Islet precursor cell (in vitro differentiated cells): Measurements from ENCODE around the gene ANKDD1A.

ENCODE experiments used
- DNase-seq: peaks from one replicate; pipeline ENCODE4 v3.0.0-alpha.2; 2018

The ANKDD1A gene

GRCh38 chr15:64926661-64927060 lies 15.0 kb downstream of the ANKDD1A start:
- DNase-seq: no peak

GRCh38 chr15:64928626-64929220 lies 17.0 kb downstream of the ANKDD1A start:
- no peak for DNase-seq

- no peak for DNase-seq
Observed at GRCh38 chr15:64930019-64930652, 18.4 kb downstream of the ANKDD1A start.

GRCh38 chr15:64930778-64931371 lies 19.2 kb downstream of the ANKDD1A start:
- peak; percentile 80 for DNase-seq

GRCh38 chr15:64931381-64931780 lies 19.7 kb downstream of the ANKDD1A start:
- peak; percentile 40 for DNase-seq

GRCh38 chr15:64934023-64934422 lies 22.3 kb downstream of the ANKDD1A start:
- no peak for DNase-seq

- DNase-seq: peak; percentile 23
Observed at GRCh38 chr15:64938192-64938591, 26.5 kb downstream of the ANKDD1A start.

- peak; percentile 33 for DNase-seq
Observed at GRCh38 chr15:64942356-64942755, 30.7 kb downstream of the ANKDD1A start.

GRCh38 chr15:64943512-64944225 lies 32.0 kb downstream of the ANKDD1A start:
- peak; percentile 35 for DNase-seq

- DNase-seq: peak; percentile 37
Observed at GRCh38 chr15:64944961-64945360, 33.3 kb downstream of the ANKDD1A start.

GRCh38 chr15:64947211-64947610 lies 35.5 kb downstream of the ANKDD1A start:
- peak; percentile 43 for DNase-seq

GRCh38 chr15:64948916-64949315 lies 37.2 kb downstream of the ANKDD1A start:
- no peak for DNase-seq

- peak; percentile 68 for DNase-seq
Observed at GRCh38 chr15:64949383-64950186, 37.9 kb downstream of the ANKDD1A start.

GRCh38 chr15:64950888-64951287 lies 39.2 kb downstream of the ANKDD1A start:
- no peak for DNase-seq

- no peak for DNase-seq
Observed at GRCh38 chr15:64951777-64952418, 40.2 kb downstream of the ANKDD1A start.

GRCh38 chr15:64954395-64954794 lies 42.7 kb downstream of the ANKDD1A start:
- no peak for DNase-seq

- DNase-seq: no peak
Observed at GRCh38 chr15:64959128-64959527, 47.4 kb downstream of the ANKDD1A start.

- DNase-seq: no peak
Observed at GRCh38 chr15:64960153-64960552, 48.5 kb downstream of the ANKDD1A start.

- no peak for DNase-seq
Observed at GRCh38 chr15:64961013-64961412, 49.3 kb downstream of the ANKDD1A start.

- DNase-seq: no peak
Observed at GRCh38 chr15:64969401-64969800, 57.7 kb downstream of the ANKDD1A start.

- DNase-seq: no peak
Observed at GRCh38 chr15:64970698-64971097, 59.0 kb downstream of the ANKDD1A start.

- no peak for DNase-seq
Observed at GRCh38 chr15:64975390-64975789, 63.7 kb downstream of the ANKDD1A start.
